Hypothalamus (tissue), 51 donors: Measurements from ENCODE around the gene ACOT9.
"Not testable (repeated sequence)": the region's sequence is repeated elsewhere in the genome, so short reads cannot be mapped to it uniquely, and the experiment has no call there.

Source experiments
- DNase-seq, 51 donors: peaks; one replicate each; lab custom pipeline; 2025; lab: John Stamatoyannopoulos, UW

Gene ACOT9

DNA sequence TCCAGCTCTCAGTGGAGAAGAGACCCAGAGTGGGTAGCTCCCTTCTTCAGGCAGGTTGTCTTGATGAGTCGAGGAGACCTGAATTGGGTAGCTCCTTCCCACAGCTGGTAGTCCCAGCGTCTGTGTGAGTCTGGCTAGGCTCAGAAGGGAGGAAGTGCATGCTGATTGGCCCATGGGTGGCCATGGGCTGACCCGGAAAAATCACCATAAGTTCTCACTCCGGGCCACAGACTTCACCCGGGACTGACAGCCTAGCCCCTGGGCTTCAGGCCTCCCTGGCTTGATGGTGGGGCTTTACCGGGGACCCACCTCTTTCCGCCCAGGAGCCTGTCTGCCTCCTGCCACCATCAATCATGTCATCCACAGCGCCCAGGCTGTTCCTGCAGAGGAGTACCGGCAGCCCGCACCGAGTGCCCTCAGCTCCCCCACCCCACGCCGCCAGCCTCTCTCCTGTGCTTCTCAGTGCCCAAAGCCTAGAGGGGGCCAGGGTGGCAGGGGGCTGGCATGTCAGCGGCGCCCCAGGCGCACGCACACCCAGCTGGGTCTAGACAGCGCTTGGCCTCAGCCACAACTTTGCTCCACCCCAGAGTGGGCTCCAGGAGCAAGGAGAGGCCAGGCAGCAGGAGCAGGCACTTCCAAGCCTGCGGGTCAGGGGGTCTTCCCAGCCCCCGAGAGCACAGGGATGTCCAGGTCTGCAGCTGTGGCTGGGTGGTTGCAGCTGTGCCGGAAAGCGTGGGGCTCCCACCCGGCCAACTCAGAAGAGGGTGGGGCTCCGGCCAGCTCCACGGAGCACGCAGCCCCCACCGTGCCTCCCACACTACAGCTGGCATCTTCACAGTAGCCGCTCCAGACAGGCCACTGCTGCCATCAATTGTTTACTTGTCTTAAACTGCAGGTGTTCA, 23.8 kb upstream of the ACOT9 start:
- DNase-seq, result no peak

DNA sequence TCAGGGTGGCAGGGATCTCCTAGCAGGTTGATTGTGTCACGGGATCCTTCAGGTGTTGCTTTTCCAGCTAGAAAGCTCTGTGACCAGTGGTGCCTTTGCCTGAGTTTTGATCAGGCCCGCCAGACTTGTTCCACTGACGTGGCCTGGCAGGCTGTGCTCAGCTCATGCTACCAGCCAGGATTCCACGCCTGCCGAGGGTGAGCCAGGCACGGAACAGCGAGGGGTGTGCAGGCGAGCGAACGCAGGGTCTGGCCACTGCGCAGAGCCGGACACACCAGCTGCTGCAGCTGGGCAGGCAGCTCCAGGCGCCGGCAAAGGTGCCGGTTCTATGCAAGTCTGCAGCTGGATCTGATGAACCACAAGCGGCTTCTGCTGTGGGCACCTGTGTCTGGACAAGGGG, 22.8 kb upstream of the ACOT9 start:
- no peak for DNase-seq

DNA sequence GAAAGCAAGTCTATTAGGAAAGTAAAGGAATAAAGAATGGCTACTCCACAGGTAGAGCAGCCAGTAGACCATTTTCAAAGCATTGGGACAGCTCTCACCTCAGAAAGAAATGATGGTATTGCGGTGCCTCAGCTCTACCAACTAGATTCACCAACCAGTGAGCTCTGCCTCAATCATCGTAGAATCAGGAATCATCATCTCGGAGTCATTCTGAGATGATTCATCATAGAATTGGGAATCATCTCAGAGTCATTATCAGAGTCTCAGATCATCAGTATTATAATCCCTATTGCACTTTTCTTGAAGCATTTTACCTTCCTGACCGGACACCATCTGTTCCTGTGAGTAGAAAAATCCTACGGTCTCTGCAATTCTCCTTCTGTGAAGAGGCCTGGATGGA, 22.4 kb upstream of the ACOT9 start:
- no peak for DNase-seq

DNA sequence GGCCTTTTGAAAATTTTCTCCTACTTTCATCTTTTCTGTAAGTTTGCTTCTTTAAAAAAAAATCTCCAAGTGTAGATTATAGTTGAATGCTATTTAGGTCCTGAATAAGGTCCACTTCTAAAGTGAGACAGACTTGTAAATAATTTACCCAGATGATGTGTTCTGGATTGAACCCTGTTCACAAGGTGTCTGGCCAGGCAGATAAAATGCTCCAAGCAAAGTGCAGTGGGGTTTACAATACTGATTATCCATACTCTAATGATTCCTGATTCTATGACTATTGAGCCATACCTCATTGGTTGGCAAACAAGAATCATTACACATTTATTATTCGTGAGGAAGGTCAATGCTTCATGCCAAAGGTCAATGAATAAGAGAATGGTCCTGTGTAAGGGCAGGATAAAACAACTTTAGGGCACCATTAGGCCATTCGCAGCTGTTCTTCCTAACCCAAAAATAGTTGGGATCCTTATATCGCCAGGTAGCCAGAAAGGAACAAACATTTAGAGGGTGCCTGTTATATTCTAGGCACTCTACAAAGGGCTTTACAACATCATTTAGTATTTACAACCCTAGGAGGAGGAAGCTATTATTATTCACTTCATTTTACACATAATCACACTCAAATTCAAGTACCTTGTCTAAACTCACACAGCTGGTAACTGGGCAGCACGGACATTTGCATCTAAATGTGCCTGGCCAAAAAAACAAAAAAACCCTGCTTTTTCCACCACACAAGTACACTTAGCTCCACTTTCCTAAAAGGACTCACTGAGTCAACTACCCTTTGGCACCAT, 21.3 kb upstream of the ACOT9 start:
- DNase-seq, result no peak

DNA sequence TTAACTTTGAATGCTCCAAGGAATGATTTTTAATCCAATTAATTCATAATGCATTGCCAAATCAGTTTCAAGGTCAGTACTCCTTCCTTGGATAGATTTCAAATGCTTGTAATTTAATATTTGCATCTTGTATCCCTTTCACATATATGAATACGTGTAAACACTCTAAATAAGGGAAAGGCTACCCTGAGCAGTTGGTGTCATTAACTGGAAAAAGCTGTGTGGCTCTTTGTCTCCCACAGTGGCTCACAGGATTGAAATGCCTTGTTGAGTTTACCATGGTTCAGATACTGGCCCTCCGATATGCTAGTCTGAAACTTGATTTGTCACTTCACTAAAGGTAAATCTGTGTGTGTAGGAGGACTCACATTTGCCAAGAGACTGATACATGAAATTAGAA, 16.7 kb upstream of the ACOT9 start:
- no peak for DNase-seq

DNA sequence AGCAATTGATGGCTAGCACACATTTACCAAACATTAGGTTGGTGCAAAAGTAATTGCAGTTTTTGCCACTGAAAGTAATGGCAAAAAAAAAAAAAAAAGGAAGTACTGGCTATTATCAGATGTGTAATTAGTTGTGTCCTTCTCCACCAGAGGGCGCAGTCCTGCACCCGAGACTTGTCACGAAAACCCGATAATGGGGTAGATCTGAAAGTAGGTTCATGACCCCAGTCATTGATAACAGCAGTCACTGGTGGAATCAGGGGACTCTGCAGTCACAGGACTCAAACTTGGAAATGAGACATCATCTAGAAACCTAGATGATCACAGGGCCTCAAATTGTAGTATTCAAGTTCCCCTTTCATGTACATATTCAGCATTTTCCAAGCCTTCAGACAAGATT, 13.1 kb upstream of the ACOT9 start:
- peak in 18 of 51 donors; percentile 0 to 42 (median 2) for DNase-seq

DNA sequence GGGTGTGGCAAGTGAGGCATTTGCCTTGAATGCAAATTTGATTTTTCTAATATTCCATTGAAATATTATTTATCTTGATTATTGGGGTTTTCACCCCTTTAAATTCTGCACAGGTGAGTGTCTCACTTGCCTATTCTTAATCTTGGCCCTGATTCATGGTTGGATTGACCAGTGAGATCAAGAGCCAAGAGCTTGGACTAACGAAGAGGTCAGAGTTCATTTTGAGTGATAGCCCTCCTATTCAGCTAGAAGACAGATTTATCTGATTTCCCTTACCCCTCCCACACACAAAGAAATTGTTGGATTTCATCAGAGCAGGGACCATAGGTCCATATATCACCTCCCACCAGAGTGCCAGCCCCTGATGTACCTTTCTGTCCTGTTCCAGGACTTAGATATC, 11.6 kb upstream of the ACOT9 start:
- DNase-seq, result no peak

DNA sequence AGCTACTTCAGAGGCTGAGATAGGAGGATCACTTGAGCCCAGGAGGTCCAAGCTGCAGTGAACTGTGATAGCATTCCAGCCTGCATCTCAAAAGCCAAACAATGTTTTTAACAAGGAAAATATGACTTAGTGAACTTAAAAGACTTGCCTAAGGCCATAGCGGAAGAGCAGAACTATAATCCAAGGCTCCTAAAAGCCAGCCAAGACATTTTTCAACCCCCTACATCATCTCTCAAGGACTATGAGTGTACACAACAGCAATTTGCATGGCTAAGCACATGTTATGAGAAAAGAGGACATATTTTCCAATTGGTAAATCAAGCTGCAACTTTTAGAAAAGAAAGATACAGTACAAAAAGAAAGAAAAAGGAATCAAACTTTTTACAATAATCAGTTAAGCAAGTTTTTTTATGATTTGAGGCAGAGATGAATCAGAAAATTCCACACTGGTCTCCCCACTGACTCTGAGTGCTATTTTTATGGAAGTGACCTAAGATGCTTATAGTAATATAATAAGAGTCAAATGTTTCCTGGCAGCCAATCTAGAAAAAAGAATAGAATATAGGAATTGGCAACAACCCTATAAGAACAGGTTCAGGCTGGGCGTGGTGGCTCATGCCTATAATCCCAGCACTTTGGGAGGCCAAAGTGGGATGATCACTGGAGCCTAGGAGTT, 9.8 kb upstream of the ACOT9 start:
- DNase-seq, result no peak

DNA sequence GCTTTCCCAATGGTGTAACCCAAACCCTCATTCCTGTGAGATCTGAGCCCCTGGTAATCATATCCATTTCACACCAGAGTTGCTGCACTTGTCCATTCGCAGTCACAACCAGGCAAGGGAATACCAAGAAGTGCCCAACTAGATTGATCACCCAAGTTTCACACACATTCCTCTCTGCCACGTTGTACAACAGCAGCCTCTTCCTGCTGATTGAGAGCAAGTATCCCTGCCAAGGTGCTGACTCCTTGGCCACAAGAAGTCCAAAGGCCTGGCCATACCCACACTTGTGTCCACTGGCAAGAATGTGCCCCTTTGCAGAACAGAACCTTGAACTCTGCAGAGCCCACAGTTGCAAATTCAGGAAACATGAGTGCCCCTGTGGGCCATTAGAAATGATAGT, 6.5 kb upstream of the ACOT9 start:
- DNase-seq, result no peak

DNA sequence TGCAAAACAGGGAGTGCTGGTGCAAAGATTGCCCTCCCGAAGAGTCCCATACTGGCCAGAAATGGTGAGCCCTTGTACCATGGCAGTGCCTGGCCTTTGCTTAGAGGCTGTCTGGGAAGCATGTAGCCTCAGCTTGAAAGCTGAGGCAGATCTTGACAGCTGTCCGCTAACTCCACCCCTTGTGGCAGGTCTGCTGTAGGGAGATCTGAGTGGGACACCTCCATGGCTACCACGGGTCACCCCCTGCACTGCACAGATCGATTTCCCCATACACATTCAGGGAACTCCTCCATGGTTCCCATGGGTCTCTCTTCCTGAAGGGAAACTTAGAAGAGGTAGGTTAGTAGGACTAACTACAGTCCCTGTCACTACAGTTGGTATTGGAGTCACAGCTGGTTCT, 6.1 kb upstream of the ACOT9 start:
- no peak for DNase-seq

DNA sequence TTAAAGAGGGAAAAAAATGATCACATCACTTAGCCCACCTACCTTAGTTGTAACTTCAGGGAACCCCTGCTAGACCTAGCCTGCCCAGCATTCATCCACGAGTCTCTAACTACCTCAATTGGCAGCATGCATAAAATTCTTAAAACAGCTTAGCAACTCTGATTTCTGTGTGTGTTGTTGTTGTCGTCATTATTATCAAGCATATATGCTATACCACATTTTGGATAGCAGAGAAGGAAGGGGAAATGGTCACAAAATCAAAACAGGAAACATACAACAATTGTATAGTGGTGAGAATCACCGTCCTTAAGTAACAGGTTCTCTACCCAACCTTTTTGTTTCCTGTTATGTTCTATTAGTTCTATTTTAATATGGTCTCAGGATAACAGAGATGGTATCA, 2.7 kb upstream of the ACOT9 start:
- no peak for DNase-seq

DNA sequence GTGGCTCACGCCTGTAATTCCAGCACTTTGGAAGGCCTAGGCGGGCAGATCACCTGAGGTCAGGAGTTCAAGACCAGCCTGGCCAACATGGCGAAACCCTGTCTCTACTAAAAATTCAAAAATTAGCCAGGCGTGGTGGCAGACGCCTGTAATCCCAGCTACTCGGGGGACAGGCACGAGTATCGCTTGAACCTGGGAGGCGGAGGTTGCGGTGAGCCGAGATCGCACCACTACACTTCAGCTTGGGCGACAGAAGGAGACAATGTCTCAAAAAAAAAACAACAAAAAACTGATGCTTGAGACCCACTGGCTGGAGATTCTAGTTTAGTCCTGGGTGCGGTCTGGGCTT, 521 bp upstream of the ACOT9 start:
- DNase-seq, result not testable (repeated sequence)

DNA sequence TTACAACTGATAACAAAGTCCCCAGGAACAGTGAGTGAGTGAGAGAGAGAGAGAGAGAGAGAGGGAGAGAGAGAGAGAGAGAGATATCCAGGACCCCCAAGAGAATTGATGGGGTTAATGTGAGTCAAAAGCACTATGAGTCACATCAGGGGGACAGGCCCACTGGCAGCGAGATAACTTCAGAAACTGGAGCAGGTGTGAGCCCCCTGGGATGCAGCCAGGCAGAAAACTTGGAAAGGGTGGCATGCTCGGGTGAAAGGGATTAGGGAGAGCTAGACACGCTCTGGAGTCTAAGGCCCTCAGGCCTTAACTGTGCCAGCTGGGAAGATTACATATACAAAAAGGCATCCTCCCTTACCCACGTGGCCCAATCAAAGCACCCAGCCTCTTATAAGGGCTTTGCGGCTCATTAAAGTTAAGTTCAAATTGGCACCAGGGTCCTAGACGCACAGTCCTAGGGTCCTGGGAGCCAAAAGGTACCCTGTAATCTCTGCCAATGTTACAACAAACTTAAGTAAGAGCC, 841 bp downstream of the ACOT9 start:
- DNase-seq, result peak in 4 of 51 donors; percentile 0 to 3 (median 1)

DNA sequence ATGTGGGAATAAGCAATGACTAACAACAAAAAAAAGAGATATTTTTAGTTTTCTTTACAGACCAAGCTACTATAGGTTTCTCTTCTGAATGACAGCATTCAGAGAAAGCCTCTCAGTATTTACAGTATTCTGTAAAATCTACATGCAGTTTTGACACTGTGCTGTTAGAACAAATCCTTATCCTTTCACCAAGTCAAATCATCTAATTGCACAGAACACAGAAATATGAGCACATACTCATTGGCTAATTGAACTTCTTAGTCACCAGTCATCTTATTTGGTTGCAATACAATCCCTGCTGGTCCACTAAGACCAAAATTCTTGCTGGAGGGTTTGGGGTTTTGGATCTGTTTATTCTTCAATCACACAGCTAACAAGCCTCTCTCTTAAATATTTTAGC, 5.7 kb downstream of the ACOT9 start:
- DNase-seq, result no peak

DNA sequence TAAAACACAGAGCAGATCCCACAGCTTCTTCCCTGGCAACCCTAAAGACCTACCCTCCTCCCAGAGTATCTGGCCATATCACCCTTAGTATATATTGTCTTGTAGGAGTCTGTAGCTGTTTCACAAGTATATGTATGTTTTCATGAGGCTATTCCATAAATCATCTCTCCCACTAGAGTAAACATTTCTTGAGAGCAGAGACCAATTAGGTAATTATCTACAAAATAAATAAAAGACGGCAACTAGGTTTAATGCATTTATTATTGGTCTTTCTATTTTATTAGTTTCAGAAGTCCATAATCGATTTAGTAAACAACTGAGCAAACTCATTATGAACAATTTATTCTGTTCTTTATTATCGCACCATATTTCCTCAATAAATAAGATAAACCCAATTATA, 7.0 kb downstream of the ACOT9 start:
- no peak for DNase-seq

DNA sequence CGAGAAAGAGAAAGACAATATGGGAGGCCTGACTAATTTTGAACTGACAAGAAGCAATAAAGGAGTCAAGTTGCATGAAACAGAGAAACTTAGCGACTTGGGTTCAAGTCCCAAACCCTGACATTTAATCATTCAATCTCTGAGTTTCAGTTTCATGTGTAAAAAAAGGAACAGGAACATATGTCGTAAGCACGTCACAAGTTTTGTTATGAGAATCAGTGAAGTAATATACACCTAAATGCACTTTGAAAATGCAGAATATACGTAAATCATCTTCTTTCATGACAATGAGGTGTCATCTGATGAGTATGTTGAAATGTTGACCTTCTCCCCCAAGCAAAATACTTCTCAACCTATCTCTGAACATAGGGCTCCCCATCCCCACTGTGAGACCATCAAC, 10.4 kb downstream of the ACOT9 start:
- no peak for DNase-seq

DNA sequence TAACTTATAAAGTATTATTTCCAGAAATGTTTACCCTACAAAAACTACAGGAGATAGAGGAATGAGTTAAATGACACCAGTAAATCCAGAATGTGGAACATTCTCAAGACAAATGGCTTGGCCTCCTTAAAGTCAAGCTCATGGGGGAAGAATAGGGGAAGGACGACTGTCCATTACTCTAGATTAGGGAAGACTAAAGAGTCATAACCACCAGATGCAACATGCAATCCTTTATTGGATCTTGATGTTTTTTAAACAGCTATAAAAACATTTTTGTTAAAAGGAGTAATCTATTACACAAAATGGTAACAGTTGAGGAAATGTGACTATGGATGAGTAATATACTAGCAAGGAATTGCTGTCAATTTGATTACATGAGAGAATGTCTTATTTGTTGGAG, 11.1 kb downstream of the ACOT9 start:
- DNase-seq, result no peak

DNA sequence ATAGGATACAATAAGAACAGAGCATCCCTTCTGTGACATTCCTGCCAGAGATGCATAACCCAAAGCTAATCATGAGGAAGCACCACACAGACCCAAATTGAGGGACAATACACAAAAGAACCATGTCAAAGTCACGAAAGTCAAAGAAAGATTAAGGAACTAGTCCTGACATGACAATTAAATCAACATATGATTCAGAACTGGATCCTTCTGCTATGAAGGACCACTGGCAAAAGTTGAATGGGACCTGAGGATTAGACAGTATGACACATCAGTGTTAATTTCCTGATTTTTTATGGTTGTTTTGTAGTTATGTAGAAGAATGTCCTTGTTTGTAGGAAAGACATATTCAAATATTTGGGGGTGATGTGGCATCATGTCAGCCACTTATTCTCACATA, 13.9 kb downstream of the ACOT9 start:
- no peak for DNase-seq

DNA sequence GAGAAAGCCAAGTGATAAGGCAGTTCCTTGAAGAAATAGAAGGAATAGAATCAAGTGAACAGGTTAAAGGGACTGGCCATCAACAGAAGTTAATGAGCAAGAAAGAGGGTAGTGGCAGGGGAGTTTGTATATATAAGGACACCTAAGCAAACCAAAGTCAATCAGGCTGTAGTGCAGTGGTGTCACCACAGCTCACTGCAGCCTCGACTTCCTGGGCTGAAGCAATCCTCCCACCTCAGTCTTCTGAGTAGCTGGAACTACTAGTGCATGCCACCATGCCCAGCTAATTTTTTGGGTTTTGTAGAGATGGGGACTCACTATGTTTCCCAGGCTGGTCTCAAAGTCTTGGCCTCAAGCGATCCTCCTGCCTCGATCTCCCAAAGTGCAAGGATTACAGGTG, 15.9 kb downstream of the ACOT9 start:
- DNase-seq, result no peak

DNA sequence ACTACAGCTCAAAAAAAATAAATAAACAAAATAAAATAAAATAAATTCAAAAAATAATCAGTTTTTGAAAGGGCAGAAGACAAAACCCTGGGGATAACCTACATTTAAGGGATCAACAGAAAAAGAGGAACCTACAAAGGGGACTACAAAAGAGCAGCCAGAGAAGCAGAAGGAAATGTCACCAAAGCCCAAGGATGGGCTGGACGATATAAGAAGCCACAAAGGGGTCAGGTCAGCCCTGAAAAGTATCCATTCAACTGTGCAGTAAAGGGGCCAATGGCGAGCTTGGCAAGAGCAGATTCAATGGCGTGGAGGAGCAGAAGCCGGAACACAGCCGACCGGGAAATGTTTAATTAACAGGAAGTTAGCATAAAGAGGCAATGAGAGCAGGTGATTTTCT, 16.9 kb downstream of the ACOT9 start:
- no peak for DNase-seq

DNA sequence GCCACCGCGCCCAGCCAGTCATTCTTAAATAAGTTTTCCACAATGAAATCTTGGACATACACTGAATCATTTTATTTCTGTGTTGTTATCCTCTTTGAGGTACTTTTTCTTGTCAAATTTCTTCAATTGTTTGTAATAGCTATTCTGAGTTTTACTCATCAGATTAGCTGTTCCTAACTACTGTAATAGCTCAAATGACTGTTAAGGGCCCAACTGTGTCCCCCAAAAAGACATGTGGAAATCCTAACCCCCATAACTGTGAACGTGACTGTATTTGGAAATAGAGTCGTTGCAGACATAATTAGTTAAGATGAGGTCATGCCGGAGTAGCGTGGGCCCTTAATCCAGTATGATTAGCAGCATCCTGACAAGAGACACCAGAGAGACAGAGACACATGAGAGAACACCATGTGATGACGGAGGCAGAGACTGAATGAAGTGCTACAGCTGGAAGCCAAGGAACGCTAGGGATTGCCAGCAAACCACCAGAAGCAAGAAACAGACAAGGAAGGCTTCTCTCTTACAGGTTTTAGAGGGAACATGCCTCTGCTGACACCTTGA, 22.9 kb downstream of the ACOT9 start:
- no peak for DNase-seq
